GM03348 (cell line): ENCODE results near the gene RBP3.
"Not testable (repeated sequence)": the region's sequence is repeated elsewhere in the genome, so short reads cannot be mapped to it uniquely, and the experiment has no call there.

Experiments
- DNase-seq: peaks from one replicate; pipeline ENCODE4 v3.0.0; 2012; ENCODE audit warnings: low spot score

The RBP3 gene

GRCh38 chr10:47374611-47375536 lies 26.7 kb downstream of the RBP3 start:
- DNase-seq = peak; percentile 68

- DNase-seq = no peak
Observed at GRCh38 chr10:47376522-47377220, 28.5 kb downstream of the RBP3 start.

- DNase-seq = no peak
Observed at GRCh38 chr10:47378183-47378510, 30.0 kb downstream of the RBP3 start.

GRCh38 chr10:47378606-47379444 lies 30.7 kb downstream of the RBP3 start:
- DNase-seq = no peak

GRCh38 chr10:47379445-47379785 lies 31.3 kb downstream of the RBP3 start:
- DNase-seq = no peak

- DNase-seq = no peak
Observed at GRCh38 chr10:47379901-47380300, 31.7 kb downstream of the RBP3 start.

GRCh38 chr10:47380341-47381102 lies 32.4 kb downstream of the RBP3 start:
- no peak for DNase-seq

- no peak for DNase-seq
Observed at GRCh38 chr10:47381103-47381395, 32.9 kb downstream of the RBP3 start.

GRCh38 chr10:47381427-47382379 lies 33.5 kb downstream of the RBP3 start:
- DNase-seq = no peak

GRCh38 chr10:47383261-47384147 lies 35.3 kb downstream of the RBP3 start:
- no peak for DNase-seq

GRCh38 chr10:47384148-47384921 lies 36.2 kb downstream of the RBP3 start, which contains the start of gene ZNF488:
Gene ZNF488 (minus strand): TSS chr10:47384293. CDS start chr10:47368829, 15,464 bp downstream.
- peak; percentile 99 for DNase-seq

GRCh38 chr10:47386104-47386503 lies 37.9 kb downstream of the RBP3 start:
- DNase-seq = not testable (repeated sequence)

- no peak for DNase-seq
Observed at GRCh38 chr10:47388879-47389278, 40.7 kb downstream of the RBP3 start.

- DNase-seq = no peak
Observed at GRCh38 chr10:47389619-47390018, 41.5 kb downstream of the RBP3 start.

- no peak for DNase-seq
Observed at GRCh38 chr10:47396311-47396717, 48.2 kb downstream of the RBP3 start.

GRCh38 chr10:47397256-47397655 lies 49.1 kb downstream of the RBP3 start:
- DNase-seq = no peak

GRCh38 chr10:47400251-47400650 lies 52.1 kb downstream of the RBP3 start:
- DNase-seq = no peak

- no peak for DNase-seq
Observed at GRCh38 chr10:47400786-47401185, 52.6 kb downstream of the RBP3 start.

- DNase-seq = no peak
Observed at GRCh38 chr10:47401210-47401609, 53.0 kb downstream of the RBP3 start.
